GM12892 (cell line): Measurements from ENCODE around the gene KLHL35.

Experiments
- POLR2A ChIP-seq: IDR thresholded peaks from 2 replicates; pipeline ENCODE4 v1.6.1; 2011; ENCODE audit warnings: low read depth, low read length, control low read depth
- TAF1 ChIP-seq: IDR thresholded peaks from 2 replicates; pipeline ENCODE4 v1.6.1; 2011; ENCODE audit warnings: low read depth, mild to moderate bottlenecking, control low read depth, low read length, borderline replicate concordance

DNA sequence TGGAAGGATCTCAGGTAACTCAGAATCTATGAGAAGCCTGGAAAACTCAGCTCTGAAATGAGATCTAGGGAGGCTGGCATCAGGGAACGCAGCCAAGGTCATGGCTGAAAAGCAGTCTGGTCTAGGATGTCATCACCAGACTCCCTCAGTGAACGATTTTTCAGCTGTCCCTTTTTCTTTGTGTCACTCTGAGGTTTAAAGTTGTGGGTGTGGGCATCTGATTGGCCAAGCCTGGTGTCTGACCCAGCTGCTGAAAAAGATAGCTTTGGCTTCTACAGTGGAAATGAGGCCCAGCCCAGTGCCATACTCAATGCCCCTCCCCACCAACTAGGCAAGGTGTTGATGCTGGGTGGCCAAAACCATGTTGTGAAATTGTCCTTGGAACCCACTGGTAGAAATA is 19.1 kb downstream of the KLHL35 start:
- TF ChIP-seq POLR2A: no peak
- no peak for TF ChIP-seq TAF1
